Ishikawa (cell line): ENCODE data around the gene GSK3B.

Source experiments
- TAF1 ChIP-seq: IDR thresholded peaks from 2 replicates; pipeline ENCODE4 v1.6.1; 2012; ENCODE audit warnings: low read depth, mild to moderate bottlenecking
- TCF12 ChIP-seq: IDR thresholded peaks from 2 replicates; pipeline ENCODE4 v1.6.1; 2012; ENCODE audit warnings: low read depth
- ZBTB7A ChIP-seq: IDR thresholded peaks from 2 replicates; pipeline ENCODE4 v1.6.1; 2012; ENCODE audit warnings: low read depth

GRCh38 chr3:120071259-120071658 is 23.0 kb downstream of the GSK3B start:
- TF ChIP-seq ZBTB7A (no peak), TCF12 (no peak), TAF1 (no peak)
